Measurements from ENCODE around the gene MED12. TPM values are rescaled to one million over a fixed set of nuclear protein-coding genes. Genes with fewer than 3 reads are reported as not detected.
"Not testable (repeated sequence)": the region's sequence is repeated elsewhere in the genome, so short reads cannot be mapped to it uniquely, and the experiment has no call there.

The MED12 gene
- total RNA-seq, 8 experiments from 2014 or later, result 14.5 to 40.8 (median 19.7) TPM

DNA sequence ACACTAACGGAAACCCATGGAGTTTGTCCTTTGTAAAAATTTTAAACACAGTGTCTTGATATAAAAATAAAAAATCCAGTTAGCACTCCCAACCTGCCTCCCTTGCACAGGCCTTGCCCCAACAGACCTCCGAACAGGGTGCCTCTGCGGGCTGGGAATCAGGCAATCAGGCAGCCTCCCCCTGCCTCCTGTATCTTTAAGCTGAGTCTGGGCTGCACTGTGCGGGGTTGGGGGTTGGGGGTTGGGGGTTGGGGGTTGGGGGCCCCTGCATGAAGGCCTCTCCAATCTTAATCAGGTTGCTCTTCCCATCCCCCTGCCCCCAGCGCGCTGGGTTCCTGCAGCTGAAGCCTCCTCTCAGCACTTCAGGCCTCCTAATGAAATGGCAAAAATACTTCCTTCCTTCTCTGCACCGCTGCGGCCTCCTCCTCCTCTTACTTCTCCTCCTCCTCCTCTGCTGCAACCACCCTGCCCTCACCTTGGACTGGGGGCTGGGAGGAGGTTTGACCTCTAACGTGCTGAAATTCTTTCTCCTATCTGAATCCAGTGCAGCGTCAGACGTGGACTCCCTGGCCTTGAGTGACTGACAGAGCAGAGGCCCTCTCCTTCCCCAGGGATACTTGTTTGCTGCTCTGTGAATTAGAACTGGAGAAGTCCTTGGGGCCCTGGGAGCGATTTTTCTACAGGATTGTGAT is 52.9 kb downstream of the MED12 start:
- Histone ChIP-seq H3K4me1 (replicated peaks in 1 of 2) (peaks cover 4 to 9% of the 10 kb centered on the region in 2 donors), H3K4me3 (no peak overlapping the region), H3K27ac (peak overlapping the region in 1 of 2 donors; percentile 64)
- peak in 4 of 8 experiments; percentile 20 to 51 (median 26) for ATAC-seq (replicated peaks in 6 of 8)
- in situ Hi-C loops (cut with MboI; ENCODE audit: low pct_unique_long_range_greater_than_20kb in 2 of 9, low sequenced_read_pairs in 9 of 9, unreplicated experiment in 9 of 9), result no loop called here
- 20 to 80% (median 67%) methylated on average over 1 to 4 of the region's 12 CpGs; no CpG with 5 or more reads in 5 of the 10 experiments for WGBS, 10 experiments

DNA sequence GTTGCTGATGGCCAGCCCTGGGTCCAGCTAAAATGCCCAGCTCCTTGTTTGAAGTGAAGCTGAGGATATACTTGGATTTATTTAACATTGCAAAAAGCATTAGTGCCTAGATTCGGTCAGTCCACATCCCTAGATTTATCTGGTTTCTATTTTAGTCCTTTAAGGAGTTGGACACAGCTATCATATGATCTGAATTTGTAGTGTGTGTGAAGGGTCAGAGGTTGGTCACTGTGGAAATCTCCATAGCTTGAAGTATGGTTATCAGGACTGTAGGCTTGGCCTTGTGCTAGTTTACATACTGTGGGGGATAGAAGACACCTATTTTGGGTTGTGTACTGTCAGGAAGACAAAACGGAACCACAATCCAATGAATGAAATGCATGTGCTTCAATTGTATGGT is 55.0 kb downstream of the MED12 start:
- Histone ChIP-seq H3K4me3 (no peak overlapping the region), H3K27ac (no peak overlapping the region), H3K4me1 (replicated peaks in 1 of 2) (peaks cover 4 to 9% of the 10 kb centered on the region in 2 donors)
- WGBS, 10 experiments, result 20 to 100% (median 73%) methylated on average over 1 to 2 of the region's 2 CpGs; no CpG with 5 or more reads in 6 of the 10 experiments
- peak in 1 of 8 experiments; percentile 32 for ATAC-seq (replicated peaks in 6 of 8)
- in situ Hi-C loops (cut with MboI; ENCODE audit: low pct_unique_long_range_greater_than_20kb in 2 of 9, low sequenced_read_pairs in 9 of 9, unreplicated experiment in 9 of 9), result no loop called here

DNA sequence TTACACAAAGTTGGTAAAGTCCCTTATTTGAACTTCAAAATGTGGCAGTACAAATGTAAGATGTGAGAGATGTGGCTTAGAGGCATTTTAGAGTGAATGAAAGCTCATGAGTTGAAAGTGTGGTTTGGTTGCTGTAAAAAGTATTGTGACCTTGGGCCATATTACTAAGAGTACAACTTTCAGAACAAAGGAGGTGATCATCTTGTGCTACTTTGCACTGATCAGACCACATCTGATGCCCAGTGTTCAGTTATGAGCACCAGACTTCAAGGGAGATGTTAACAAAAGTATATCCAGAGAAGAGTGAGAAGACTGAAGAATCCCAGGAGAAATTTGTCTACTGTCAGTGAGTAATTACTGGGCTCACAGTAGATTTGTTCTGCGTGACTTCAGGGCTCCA is 56.4 kb downstream of the MED12 start:
- Histone ChIP-seq H3K4me3 (no peak overlapping the region), H3K4me1 (replicated peaks in 1 of 2) (peaks cover 4 to 9% of the 10 kb centered on the region in 2 donors), H3K27ac (no peak overlapping the region)
- 43 to 100% (median 100%) methylated on average over 1 of the region's 1 CpG; no CpG with 5 or more reads in 7 of the 10 experiments for WGBS, 10 experiments
- ATAC-seq (replicated peaks in 6 of 8), result no peak
- in situ Hi-C loops (cut with MboI; ENCODE audit: low pct_unique_long_range_greater_than_20kb in 2 of 9, low sequenced_read_pairs in 9 of 9, unreplicated experiment in 9 of 9), result no loop called here

DNA sequence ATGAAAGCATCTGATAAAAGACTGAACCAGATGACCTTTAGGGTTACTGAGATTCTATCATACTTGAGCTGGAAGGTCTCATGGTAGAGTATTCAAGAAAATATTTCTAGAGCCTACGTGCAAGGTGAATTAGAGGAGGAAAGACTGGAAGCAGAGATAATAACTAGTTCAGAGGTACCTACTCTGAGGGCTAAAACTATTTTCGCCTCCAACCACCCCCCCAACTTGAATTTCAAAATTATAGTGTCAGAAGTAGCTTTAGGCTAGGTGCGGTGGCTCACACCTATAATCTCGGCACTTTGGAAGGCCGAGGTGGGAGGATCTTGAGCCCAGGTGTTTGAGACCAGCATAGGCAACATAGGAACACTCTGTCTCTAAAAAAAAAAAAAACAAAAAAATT is 57.1 kb downstream of the MED12 start:
- Histone ChIP-seq H3K27ac (no peak overlapping the region), H3K4me3 (no peak overlapping the region), H3K4me1 (replicated peaks in 1 of 2) (peaks cover 4 to 9% of the 10 kb centered on the region in 2 donors)
- in situ Hi-C loops (cut with MboI; ENCODE audit: low pct_unique_long_range_greater_than_20kb in 2 of 9, low sequenced_read_pairs in 9 of 9, unreplicated experiment in 9 of 9), result no loop called here
- WGBS, 10 experiments, result 27 to 100% (median 65%) methylated on average over 2 to 4 of the region's 5 CpGs; no CpG with 5 or more reads in 7 of the 10 experiments
- ATAC-seq (replicated peaks in 6 of 8), result no peak

DNA sequence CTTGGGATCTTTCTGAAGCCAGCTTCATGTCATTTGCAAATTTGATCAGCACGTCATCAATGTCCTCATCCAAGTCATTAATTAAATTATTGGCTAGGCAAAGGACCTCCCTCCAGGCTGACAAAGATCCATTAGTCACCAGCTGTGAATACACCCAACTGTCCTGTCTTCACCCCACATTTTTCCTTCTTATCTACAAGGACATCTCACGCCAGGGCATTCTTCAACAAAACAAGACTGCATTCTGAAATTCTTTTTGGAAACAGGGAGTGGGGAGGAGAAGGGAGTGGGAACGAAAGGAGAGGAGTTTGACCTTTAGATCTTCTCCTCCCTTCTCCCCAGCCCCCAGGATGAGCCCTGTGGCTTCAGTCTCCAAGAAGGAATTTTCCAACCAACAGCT is 58.9 kb downstream of the MED12 start:
- ATAC-seq (replicated peaks in 6 of 8), result peak in 1 of 8 experiments; percentile 5
- Histone ChIP-seq H3K4me1 (replicated peaks in 1 of 2) (peaks cover 6 to 7% of the 10 kb centered on the region in 2 donors), H3K27ac (no peak overlapping the region), H3K4me3 (no peak overlapping the region)
- WGBS, 10 experiments, result 23 to 57% (median 45%) methylated on average over 1 to 3 of the region's 3 CpGs; no CpG with 5 or more reads in 6 of the 10 experiments
- in situ Hi-C loops (cut with MboI; ENCODE audit: low pct_unique_long_range_greater_than_20kb in 2 of 9, low sequenced_read_pairs in 9 of 9, unreplicated experiment in 9 of 9), result no loop called here

- ATAC-seq (replicated peaks in 6 of 8), result no peak
- H3K27ac ChIP-seq, result no peak overlapping the region
- H3K4me1 ChIP-seq (replicated peaks in 1 of 2), result peaks cover 19 to 20% of the 10 kb centered on the region in 2 donors
- H3K4me3 ChIP-seq, result no peak overlapping the region
- in situ Hi-C loops (cut with MboI; ENCODE audit: low pct_unique_long_range_greater_than_20kb in 2 of 9, low sequenced_read_pairs in 9 of 9, unreplicated experiment in 9 of 9), result no loop called here
- 7% methylated on average over 3 of the region's 4 CpGs; no CpG with 5 or more reads in 9 of the 10 experiments for WGBS, 10 experiments
These were observed 60.5 kb downstream of the MED12 start for GRCh38 chrX:71178908-71179307.

- peaks cover 23 to 24% of the 10 kb centered on the region in 2 donors for H3K4me1 ChIP-seq (replicated peaks in 1 of 2)
- H3K27ac ChIP-seq, result peak overlapping the region in 1 of 2 donors; percentile 86
- WGBS, 10 experiments, result 31 to 100% (median 80%) methylated on average over 1 to 2 of the region's 9 CpGs; no CpG with 5 or more reads in 5 of the 10 experiments
- in situ Hi-C loops (cut with MboI; ENCODE audit: low pct_unique_long_range_greater_than_20kb in 2 of 9, low sequenced_read_pairs in 9 of 9, unreplicated experiment in 9 of 9); H3K4me3 ChIP-seq; ATAC-seq (replicated peaks in 6 of 8): not testable (repeated sequence)
These were observed 62.3 kb downstream of the MED12 start for GRCh38 chrX:71180579-71181265.

DNA sequence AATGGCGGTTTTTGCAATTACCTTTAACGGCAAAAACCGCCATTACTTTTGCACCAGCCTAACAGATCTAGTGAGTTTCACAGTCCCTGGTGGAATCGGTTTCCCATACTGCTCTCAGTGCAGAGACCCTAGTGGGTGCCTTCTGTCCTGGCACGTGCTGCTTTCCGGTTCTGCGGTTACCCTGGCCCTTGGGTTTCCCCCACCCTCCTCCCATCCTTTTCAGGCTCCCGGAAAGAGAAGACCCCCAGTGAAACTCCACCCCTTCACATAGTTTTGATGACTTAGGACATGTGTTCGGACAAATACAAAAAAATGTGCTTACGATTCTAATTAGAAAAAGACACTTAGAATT is 63.1 kb downstream of the MED12 start:
- Histone ChIP-seq H3K4me3 (peak overlapping the region; percentile 40 to 51 (median 45)), H3K27ac (peak overlapping the region; percentile 76 to 86), H3K4me1 (replicated peaks in 1 of 2) (peaks cover 23 to 24% of the 10 kb centered on the region in 2 donors)
- in situ Hi-C loops (cut with MboI; ENCODE audit: low pct_unique_long_range_greater_than_20kb in 2 of 9, low sequenced_read_pairs in 9 of 9, unreplicated experiment in 9 of 9), result no loop called here
- peak in 7 of 8 experiments; percentile 5 to 32 (median 10) for ATAC-seq (replicated peaks in 6 of 8)
- 0 to 20% (median 9%) methylated on average over 1 to 3 of the region's 10 CpGs; no CpG with 5 or more reads in 7 of the 10 experiments for WGBS, 10 experiments

GRCh38 chrX:71181910-71182799 is 63.8 kb downstream of the MED12 start:
- peak; percentile 88 to 98 (median 92) for ATAC-seq (replicated peaks in 6 of 8)
- H3K4me3 ChIP-seq, result peak overlapping the region; percentile 40 to 51 (median 45)
- WGBS, 10 experiments, result 0 to 30% methylated on average over 1 to 3 of the region's 42 CpGs; no CpG with 5 or more reads in 8 of the 10 experiments
- H3K4me1 ChIP-seq (replicated peaks in 1 of 2), result peaks cover 23 to 24% of the 10 kb centered on the region in 2 donors
- peak overlapping the region; percentile 86 to 92 for H3K27ac ChIP-seq
- in situ Hi-C loops (cut with MboI; ENCODE audit: low pct_unique_long_range_greater_than_20kb in 2 of 9, low sequenced_read_pairs in 9 of 9, unreplicated experiment in 9 of 9), result no loop called here

DNA sequence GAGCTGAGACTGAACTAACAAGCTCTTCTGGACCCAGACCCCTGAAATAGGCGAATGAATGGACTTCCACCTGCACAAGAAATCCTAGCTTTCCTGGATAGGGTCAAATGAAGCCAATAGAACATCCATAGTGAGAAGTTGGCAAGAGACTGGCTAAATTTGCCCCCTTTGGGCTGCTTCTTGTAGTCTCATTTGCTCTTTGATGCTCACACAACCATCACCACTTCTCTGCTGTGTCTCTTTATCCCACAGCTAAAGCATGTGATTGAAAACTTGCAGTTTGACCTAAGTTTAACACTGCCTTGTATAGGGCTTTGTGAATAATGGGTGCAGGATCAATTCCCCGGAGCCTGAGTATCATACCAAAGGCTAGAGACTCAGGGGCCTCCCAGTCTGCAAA is 64.5 kb downstream of the MED12 start:
- ATAC-seq (replicated peaks in 6 of 8), result peak in 3 of 8 experiments; percentile 1 to 10 (median 5)
- peak overlapping the region; percentile 86 to 92 for H3K27ac ChIP-seq
- WGBS, 10 experiments, result 0 to 20% methylated on average over 1 to 2 of the region's 2 CpGs; no CpG with 5 or more reads in 8 of the 10 experiments
- in situ Hi-C loops (cut with MboI; ENCODE audit: low pct_unique_long_range_greater_than_20kb in 2 of 9, low sequenced_read_pairs in 9 of 9, unreplicated experiment in 9 of 9), result no loop called here
- peaks cover 23 to 24% of the 10 kb centered on the region in 2 donors for H3K4me1 ChIP-seq (replicated peaks in 1 of 2)
- H3K4me3 ChIP-seq, result peak overlapping the region in 4 of 5 donors; percentile 27 to 37 (median 32)

DNA sequence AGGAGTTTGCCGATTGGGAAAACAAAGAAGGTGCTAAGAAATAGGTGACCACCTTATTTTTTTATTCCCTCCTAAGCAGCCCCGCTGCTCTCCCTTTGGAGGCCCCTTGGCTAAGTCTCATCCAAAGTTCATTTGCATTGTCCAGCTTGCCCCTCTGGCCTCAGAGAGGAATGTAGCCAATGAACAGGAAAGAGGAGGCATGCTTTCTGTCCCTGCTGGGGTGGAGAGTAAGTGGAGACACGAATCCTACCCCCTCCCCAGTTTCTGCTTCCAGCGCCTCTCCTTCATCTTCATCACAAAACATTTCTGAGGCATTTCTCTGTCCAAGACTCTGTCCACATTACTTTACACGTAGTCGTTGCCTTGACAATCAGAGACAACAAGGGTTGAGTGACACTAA is 64.9 kb downstream of the MED12 start:
- no peak overlapping the region for H3K4me3 ChIP-seq
- H3K27ac ChIP-seq, result peak overlapping the region; percentile 86 to 92
- WGBS, 10 experiments, result 0 to 50% methylated on average over 1 to 2 of the region's 6 CpGs; no CpG with 5 or more reads in 8 of the 10 experiments
- ATAC-seq (replicated peaks in 6 of 8), result peak in 4 of 8 experiments; percentile 10 to 32 (median 24)
- in situ Hi-C loops (cut with MboI; ENCODE audit: low pct_unique_long_range_greater_than_20kb in 2 of 9, low sequenced_read_pairs in 9 of 9, unreplicated experiment in 9 of 9), result no loop called here
- H3K4me1 ChIP-seq (replicated peaks in 1 of 2), result peaks cover 23 to 24% of the 10 kb centered on the region in 2 donors

- no peak overlapping the region for H3K4me3 ChIP-seq
- no peak for ATAC-seq (replicated peaks in 6 of 8)
- in situ Hi-C loops (cut with MboI; ENCODE audit: low pct_unique_long_range_greater_than_20kb in 2 of 9, low sequenced_read_pairs in 9 of 9, unreplicated experiment in 9 of 9), result no loop called here
- 36 to 60% (median 50%) methylated on average over 1 to 5 of the region's 5 CpGs; no CpG with 5 or more reads in 7 of the 10 experiments for WGBS, 10 experiments
- peak overlapping the region; percentile 86 to 92 for H3K27ac ChIP-seq
- H3K4me1 ChIP-seq (replicated peaks in 1 of 2), result peaks cover 23 to 24% of the 10 kb centered on the region in 2 donors
These were observed 65.7 kb downstream of the MED12 start for GRCh38 chrX:71184092-71184491.
